ENCODE data around the gene SLC6A15. TPM values are rescaled to one million over a fixed set of nuclear protein-coding genes. Genes with fewer than 3 reads are reported as not detected.

The SLC6A15 gene
- total RNA-seq, 1 donor from 2014 or later: not detected

- no peaks in the 10 kb centered on the region for H3K27me3 ChIP-seq (ENCODE audit: low read depth)
- no peaks in the 10 kb centered on the region for H3K4me1 ChIP-seq
- ATAC-seq (no peak), DNase-seq (no peak)
- no peak overlapping the region for H3K4me3 ChIP-seq
- TF ChIP-seq, protein P1, sequence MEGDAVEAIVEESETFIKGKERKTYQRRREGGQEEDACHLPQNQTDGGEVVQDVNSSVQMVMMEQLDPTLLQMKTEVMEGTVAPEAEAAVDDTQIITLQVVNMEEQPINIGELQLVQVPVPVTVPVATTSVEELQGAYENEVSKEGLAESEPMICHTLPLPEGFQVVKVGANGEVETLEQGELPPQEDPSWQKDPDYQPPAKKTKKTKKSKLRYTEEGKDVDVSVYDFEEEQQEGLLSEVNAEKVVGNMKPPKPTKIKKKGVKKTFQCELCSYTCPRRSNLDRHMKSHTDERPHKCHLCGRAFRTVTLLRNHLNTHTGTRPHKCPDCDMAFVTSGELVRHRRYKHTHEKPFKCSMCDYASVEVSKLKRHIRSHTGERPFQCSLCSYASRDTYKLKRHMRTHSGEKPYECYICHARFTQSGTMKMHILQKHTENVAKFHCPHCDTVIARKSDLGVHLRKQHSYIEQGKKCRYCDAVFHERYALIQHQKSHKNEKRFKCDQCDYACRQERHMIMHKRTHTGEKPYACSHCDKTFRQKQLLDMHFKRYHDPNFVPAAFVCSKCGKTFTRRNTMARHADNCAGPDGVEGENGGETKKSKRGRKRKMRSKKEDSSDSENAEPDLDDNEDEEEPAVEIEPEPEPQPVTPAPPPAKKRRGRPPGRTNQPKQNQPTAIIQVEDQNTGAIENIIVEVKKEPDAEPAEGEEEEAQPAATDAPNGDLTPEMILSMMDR (IDR thresholded peaks at IDR 0.05): no peak
- H3K27ac ChIP-seq: no peak overlapping the region
- no peaks in the 10 kb centered on the region for H3K9me3 ChIP-seq
- H3K36me3 ChIP-seq: no peaks in the 10 kb centered on the region
- intact Hi-C loops (cut with DNase I): no loop called here
Measured at GRCh38 chr12:84840356-84840755, 72.2 kb downstream of the SLC6A15 start.

DNA sequence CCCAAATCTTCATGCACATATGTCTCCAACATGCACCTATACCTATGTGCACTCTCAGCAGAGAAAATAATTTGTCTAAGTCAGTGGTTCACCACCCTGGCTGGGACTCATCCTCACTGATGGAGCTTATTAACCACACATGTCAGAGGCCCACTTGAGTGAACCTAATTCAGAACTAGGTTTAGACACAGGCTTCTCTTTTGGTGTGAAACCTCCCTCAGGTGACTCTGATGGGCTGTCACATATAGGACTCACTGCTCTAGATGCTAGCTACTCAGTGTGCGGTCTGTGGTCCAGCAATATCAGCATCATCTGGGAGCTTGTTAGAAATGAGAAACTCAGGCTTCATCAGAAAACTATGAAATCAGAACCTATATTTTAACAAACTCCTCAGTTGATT, 85.7 kb downstream of the SLC6A15 start:
- intact Hi-C loops (cut with DNase I): no loop called here
- Histone ChIP-seq H3K27ac (no peak overlapping the region), H3K4me3 (no peak overlapping the region), H3K9me3 (no peaks in the 10 kb centered on the region), H3K4me1 (no peaks in the 10 kb centered on the region), H3K27me3 (ENCODE audit: low read depth) (no peaks in the 10 kb centered on the region), H3K36me3 (no peaks in the 10 kb centered on the region)
- TF ChIP-seq, protein P1 (IDR thresholded peaks at IDR 0.05): no peak
- ATAC-seq (no peak), DNase-seq (no peak)

- Histone ChIP-seq H3K4me3 (no peak overlapping the region), H3K27ac (no peak overlapping the region), H3K9me3 (no peaks in the 10 kb centered on the region), H3K36me3 (no peaks in the 10 kb centered on the region), H3K4me1 (no peaks in the 10 kb centered on the region), H3K27me3 (ENCODE audit: low read depth) (no peaks in the 10 kb centered on the region)
- TF ChIP-seq, protein P1 (IDR thresholded peaks at IDR 0.05): no peak
- DNase-seq (no peak), ATAC-seq (peak in 1 of 2 donors; percentile 38)
- intact Hi-C loops (cut with DNase I): no loop called here
Measured at GRCh38 chr12:84825149-84825548, 87.5 kb downstream of the SLC6A15 start.

DNA sequence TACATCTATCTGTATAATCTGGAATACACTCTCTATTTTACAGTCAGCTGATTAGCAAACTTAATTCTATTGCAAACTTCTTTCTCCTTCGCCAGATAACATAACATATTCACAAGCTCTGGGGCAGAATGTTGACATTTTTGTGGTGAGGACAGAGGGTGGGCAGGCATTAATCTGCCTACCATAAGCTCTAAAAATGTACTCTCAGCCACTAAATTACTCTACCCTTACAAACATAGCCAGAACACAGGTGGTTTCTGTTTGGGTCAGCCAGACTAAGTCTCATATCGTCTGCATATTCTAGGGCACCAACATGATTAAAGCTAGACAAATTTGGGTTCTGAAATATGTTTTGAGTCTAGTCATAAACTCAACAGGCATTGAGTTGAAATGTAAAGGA, 90.1 kb downstream of the SLC6A15 start:
- ATAC-seq: no peak
- H3K9me3 ChIP-seq: no peaks in the 10 kb centered on the region
- intact Hi-C loops (cut with DNase I): no loop called here
- no peak overlapping the region for H3K4me3 ChIP-seq
- no peaks in the 10 kb centered on the region for H3K27me3 ChIP-seq (ENCODE audit: low read depth)
- DNase-seq: no peak
- H3K27ac ChIP-seq: no peak overlapping the region
- H3K4me1 ChIP-seq: no peaks in the 10 kb centered on the region
- TF ChIP-seq, protein P1 (IDR thresholded peaks at IDR 0.05): no peak
- H3K36me3 ChIP-seq: no peaks in the 10 kb centered on the region

DNA sequence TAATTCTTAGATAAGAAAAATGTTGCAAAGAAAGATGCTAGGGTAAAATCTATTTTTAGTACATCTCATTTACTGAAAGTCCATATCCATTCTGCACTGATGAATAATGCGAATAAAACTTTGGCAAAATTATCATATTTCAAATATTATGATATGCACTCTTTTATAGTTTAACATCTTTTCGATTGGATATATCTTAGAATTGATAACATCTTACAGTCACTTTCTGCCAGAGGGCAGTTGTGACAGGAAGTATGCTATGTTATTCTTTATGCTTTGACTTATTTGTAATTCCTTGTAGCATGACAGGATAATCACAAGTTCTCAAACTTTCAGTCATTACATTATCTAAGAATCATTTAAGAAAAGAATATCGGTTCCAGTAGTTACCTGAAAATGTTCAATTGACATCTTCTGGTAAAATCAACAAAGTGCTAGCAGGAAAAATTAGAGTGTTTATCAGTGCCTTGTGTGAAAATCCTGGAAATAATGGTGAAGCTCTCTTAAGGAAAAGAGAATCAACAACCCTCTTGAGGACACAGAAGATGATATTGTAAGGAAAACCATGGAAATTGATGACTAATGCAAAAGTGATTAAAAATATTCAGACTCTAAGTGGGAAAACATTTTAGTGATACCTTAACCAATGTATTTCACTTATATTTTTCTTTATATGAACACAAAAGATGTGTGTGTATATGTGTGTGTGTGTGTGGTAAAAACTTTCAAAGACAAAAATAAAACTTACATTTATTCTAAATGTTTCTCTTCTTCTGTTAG, 95.5 kb downstream of the SLC6A15 start:
- DNase-seq: no peak
- Histone ChIP-seq H3K27ac (no peak overlapping the region), H3K27me3 (ENCODE audit: low read depth) (no peaks in the 10 kb centered on the region), H3K4me1 (no peaks in the 10 kb centered on the region), H3K9me3 (no peaks in the 10 kb centered on the region), H3K4me3 (no peak overlapping the region), H3K36me3 (no peaks in the 10 kb centered on the region)
- ATAC-seq: no peak
- TF ChIP-seq, protein P1 (IDR thresholded peaks at IDR 0.05): no peak
- intact Hi-C loops (cut with DNase I): no loop called here

Data from lower lobe of right lung (tissue), 2 donors.